GM15510 (cell line): Measurements from ENCODE around the gene GALNT9.

Experiments
- POLR2A ChIP-seq: IDR thresholded peaks from 3 replicates; pipeline ENCODE4 v1.6.1; 2011; ENCODE audit warnings: borderline replicate concordance; ENCODE audit not compliant: insufficient read length; ENCODE audit errors: extremely low read depth

The GALNT9 gene

DNA sequence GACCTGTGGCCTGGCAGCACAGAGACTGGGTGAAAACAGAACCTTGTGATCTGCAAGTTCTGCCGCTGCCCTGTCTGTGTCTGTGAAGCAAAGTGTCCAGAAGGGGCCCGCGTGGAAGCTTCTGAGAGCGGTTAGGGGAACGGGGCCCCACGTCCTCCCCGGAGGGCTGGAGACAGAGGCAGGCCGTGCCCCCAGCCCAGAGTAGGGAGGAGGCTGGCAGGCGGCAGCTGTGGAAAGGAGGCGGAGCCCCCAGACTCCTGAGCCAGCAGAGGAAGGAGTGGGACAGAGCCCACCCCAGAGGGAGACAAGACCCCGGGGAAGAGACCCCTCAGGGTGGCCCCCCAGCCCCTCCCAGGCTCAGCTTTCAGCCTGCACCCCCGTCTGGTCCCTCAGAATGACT lies 49.0 kb downstream of the GALNT9 start:
- no peak for TF ChIP-seq POLR2A

DNA sequence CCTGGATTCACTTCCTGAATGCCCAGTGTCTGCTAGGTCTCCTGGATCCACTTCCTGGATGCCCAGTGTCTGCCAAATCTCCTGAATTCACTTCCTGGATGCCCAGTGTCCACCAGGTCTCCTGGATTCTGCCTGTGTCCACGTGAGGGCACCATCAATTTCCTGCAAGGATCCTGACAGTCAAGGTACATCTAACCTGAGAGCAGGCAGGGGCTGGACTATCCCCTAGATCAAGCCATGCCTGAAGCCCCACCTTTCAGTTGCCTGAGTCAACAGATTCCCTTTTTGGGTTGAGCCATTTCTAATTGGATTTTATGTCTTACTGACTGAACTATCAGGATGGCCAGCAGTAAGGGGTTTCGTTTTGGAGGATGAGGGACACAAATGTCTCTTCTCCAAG lies 49.5 kb downstream of the GALNT9 start:
- no peak for TF ChIP-seq POLR2A

DNA sequence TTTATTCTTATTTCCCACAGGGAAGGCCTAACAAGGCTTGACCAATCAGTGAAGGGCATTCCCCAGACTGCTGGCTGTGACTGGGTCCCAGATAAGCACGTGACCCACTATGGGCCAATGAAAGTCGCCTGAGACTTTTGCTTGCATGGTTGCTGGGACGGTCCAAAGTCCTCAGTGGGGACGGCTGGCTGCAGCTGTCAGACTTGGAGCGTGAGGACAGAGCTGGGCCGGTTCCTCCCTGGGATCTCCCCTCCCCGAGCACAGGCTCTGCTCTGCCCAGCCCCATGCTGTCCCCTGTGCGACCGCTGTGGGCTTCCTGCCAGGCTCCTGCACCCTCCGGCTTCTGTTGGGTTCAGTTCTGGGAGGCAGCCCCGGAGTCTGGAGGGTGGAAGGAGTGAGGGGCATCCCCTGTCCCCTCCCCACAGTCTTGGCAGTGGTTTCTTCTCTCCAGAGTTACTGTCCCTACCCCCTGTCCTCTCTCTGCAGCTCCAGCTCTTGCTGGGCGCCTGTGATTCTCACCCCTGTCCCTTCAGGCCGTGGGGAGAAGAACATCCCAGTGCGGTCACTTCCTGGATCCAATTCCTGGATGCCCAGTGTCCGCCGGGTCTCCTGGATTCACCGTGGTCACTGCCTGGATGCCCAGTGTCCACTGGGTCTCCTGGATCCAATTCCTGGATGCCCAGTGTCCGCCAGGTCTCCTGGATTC lies 50.1 kb downstream of the GALNT9 start:
- TF ChIP-seq POLR2A: no peak

DNA sequence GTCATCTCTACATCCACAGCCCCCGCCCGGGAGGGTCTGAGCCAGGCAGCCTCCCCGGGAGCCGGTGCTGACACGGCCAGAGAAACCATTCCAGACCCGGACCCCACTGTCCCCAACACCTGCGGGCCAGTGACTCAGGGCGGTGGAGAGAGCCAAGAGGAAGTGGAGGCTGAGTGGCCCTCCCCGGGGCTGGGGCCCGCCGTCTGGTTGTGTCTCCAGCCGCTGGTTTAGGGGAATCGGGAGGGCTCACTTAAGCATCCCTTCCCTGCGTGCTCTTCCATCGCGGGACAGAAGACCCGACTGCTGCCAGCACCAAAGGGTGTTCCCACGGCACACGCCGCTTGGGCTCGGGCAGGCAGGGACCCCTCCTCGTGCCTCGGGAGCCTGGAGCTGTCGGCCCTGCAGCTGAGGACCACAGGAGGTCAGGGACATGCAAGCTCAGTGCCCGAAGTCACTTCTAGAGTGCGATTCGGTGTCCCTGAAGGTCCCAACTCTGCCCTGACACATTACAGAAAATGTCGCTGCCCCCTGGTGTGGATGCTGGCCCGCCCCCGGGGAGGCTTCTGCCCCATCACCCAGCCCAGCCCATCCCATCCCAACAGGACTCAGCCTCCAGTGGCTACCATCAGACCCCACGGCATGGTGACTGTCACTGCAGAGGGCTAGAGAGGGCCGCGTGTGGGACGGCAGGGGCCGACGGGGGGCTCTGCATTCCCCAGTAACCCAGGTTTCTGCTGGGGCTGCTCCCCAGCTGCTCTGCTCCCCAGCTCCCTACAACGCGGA lies 50.8 kb downstream of the GALNT9 start:
- TF ChIP-seq POLR2A: no peak

DNA sequence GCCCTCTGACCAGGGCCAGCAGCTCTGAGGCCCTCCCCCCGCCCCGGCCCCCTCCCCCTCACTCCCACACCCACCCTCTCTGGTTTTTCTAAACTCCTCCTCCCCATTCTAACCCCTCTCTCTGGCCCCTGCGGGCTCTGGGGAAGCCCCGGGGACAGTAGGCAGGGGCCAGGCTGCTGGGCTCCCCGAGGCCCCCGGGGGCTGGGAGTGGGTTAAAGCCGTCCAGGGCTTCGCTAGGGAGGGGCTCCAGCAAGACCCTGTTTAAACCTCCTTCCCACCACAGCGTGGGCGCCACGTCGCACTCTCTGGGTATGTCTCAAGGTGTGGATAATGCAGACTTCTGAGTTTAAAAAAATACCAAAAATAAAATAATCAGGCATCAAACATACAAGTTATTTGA lies 51.4 kb downstream of the GALNT9 start:
- no peak for TF ChIP-seq POLR2A

DNA sequence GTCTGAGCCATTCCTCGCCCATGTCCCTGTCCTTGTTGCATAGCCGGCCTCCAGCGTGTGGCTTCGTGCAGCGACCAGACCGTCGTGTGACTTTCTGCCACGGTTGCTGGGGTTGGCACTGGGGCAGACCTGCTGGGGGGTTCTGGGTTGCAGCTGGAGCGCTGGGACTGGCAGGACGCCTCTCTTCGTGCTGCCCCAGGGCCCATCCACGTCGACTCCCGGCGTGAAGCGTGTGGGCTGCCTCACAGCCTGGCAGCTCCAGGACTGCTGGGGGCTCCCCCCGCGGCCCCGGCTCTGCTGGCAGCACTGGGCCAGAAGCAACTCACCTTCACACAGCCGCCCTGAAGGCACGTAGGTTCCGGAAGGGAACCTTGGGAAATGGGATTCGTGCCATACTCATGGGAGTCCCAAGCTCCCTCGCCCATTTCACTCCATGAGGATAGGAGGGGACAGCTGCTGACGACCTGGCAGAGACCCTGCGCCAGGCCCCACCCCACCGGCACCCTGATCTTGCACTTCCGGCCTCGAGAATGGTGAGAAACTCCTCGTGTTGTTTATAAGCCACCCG lies 51.9 kb downstream of the GALNT9 start:
- no peak for TF ChIP-seq POLR2A

DNA sequence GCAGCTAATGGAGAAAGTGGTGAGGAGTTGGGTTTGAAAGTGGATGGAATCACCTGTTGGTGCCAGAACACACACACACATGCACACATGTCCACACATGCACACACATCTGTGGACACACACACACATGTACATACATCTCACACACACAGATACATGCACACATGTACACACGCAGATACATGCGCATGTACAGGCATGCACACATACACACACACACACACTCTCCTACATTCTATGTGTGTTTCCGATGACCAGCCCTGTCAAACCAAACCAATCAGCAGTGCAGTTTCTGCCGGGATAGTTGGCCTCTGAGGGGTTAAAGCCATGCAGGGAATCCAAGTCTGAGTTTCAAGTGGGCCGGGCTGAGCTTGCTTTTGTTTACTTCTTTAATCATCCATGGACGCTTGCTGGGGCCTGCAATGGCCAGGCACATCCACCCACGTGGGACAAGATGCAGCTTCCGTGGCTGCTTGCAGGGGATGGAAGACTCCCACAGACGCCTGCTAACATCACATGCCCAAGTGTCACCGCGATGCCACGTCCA lies 52.5 kb downstream of the GALNT9 start:
- no peak for TF ChIP-seq POLR2A

DNA sequence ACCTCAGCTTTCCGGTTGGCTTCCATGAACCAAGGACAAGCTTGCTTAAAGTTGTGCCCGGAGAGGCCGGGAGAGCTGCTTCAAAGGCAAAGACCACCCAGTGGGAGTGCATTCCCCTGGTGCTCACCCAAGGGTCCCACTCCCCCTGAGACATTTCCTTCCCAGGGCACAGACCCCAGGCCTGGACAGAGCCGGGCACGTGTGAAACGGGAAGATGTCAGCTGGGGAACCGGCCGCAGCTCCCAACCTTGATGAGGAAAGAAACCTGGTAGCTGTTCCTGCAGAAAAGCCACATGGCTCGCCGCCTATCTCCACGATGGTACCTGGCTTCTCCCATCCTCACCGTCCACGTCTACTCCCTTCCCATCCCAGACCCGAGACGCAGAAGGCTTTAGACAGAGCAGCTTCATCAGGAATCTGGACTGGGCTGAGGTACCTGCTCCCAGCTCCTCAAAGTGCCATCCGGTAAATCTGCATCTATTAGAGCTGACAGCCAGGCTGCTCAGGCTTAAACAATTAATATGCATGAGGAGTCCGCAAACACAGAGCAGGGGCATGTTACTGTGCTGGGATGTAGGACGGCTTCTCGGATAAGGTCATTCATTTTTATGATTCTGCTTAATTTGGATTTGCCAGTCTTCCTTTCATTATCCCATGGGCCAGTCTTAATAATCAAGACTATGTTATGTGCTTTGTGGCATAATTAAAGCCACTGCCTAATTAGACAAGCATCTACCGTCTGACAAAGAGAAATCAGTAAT lies 53.1 kb downstream of the GALNT9 start:
- TF ChIP-seq POLR2A: no peak

DNA sequence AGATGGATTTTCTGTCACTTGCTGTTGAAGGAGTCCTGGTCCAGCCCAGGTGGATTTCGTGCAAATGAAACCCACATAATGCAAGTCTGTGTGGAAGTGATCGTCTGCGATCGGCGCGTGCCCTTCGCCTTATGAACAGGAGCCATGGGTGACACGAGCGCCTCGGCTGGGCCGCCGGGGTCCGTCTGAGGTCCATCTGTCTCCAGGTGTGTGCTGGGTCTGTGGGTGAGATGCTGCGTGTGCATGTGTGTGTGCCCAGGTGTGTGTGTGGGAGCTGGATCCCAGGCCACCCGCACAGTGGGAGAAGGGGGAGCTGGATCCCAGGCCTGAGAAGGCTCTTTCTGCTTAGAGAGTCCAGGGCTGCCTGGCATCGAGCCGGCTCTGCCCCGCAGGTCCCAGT lies 53.8 kb downstream of the GALNT9 start:
- TF ChIP-seq POLR2A: no peak

DNA sequence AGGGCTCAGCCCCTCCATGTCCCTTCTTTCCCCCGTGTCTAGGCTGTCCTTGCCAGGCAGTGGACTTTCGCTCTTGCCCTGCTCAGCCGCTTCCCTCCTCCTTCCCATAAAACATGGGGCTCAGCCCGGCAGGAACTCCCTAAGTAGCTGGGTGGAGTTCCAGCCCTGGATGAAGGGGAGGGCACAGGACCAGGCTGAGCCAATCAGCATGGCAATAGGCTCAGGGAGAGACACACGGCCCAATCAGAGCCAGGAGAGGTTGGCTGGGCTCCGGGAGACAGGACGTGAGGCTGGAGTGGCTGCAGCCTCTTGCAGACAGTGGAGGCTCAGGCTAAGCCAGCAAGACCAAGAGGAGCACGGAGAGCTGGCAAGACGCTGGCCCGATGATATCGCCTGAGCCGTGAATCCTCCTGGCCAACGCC lies 54.3 kb downstream of the GALNT9 start:
- TF ChIP-seq POLR2A: no peak

DNA sequence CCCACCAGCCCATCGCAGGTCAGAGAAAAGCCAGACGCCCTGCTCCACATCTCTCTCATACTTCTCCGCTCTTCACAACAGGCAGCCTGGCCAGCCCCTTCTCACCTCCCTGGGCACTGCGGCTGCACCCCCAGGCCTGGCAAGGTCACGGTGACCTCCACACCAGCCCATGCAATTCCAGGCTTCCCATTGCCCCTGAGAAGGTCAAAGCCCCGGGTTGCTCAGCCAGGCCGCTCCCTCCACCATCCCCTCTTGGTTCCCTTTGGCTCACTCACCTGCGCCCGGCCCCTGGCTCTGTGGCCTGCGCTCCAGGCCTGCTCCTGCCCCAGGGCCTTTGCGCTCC lies 55.4 kb downstream of the GALNT9 start:
- no peak for TF ChIP-seq POLR2A

DNA sequence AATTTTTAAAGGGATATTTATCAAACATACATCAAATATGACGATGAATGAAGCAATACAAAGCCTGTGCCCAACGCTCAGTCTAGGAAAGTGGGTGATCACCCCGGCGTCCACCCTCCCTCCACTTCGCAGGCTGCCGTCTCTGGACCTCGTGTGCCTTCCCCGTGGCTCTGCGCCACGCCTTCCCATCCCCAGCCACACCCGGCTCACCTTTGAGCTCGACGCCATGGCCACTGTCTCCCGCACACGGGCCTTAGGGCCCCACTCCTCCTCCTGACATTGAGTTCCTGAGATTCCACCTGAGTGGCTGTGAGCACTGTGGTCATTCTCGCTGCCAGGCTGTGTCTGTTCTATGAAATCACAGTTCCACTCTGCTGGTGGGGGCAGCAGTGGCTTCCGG lies 56.7 kb downstream of the GALNT9 start:
- no peak for TF ChIP-seq POLR2A

DNA sequence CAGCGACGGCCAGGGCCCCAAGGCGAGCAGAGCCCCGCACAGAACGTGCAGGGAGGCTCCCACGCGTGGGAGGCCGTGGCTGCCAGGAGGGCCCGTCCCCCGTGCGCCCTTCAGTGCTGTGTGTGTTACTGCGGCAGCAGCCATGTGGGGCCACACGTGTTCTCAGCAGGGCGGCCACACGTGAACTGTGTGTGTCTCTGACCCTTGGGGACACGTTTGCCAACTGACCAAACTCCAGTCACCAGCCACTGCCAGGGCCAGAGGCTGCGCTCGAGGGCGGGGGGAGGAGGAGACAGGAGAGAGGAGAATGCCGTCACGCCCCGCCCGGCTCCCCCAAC lies 57.7 kb downstream of the GALNT9 start:
- TF ChIP-seq POLR2A: no peak

DNA sequence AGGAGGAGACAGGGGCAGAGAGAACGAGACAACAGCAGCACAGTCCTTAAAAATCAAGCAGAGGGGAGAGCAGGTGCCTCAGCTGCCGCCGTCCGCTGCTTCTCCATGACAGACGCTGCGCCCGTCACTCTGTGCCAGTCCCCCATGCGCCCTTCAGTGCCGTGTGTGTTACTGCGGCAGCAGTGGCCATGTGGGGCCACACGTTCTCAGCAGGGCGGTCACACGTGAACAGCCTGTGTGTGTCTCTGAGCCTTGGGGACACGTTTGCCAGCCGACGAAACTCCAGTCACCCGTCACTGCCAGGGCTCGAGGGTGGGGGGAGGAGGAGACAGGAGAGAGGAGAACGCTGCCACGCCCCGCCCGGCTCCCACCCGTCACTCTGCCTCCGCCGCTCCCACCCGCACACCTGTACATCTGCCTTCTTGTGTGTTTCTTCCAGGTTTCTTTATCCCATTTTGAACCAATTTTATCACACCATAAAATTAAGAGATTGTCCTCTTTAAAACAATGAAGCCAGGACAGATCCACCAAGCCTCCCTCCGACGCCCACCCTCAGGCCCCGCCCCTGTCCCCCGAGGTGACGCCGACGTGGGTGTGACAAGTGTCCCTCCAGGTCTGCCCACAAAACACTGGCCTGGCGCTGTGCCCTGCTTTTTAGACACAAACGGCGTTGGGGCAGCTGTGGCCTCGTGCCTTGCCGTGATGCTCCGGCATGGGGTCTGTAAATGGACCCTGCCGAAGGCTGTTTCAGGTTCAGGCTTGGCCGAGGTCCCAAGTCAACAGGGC lies 58.2 kb downstream of the GALNT9 start:
- no peak for TF ChIP-seq POLR2A
